Measurements from ENCODE around the gene POC1A.
"Not testable (repeated sequence)": the region's sequence is repeated elsewhere in the genome, so short reads cannot be mapped to it uniquely, and the experiment has no call there.

POC1A gene

GRCh38 chr3:52184690-52185089 lies 30.5 kb upstream of the POC1A start:
- no peak overlapping the region for H3K9ac ChIP-seq
- H3K4me1 ChIP-seq, result peaks cover 48% of the 10 kb centered on the region
- no peak overlapping the region for H3K4me3 ChIP-seq
- no peaks in the 10 kb centered on the region for H3K36me3 ChIP-seq
- H3K27ac ChIP-seq, result peak overlapping the region; percentile 74
- no peaks in the 10 kb centered on the region for H3K9me3 ChIP-seq
- no peaks in the 10 kb centered on the region for H4K20me1 ChIP-seq
- no peaks in the 10 kb centered on the region for H3K27me3 ChIP-seq
- H3K4me2 ChIP-seq, result peak overlapping the region; percentile 80
- no peak for TF ChIP-seq Cebpa-rat (IDR thresholded peaks at IDR 0.05)

GRCh38 chr3:52183786-52184445 lies 29.7 kb upstream of the POC1A start:
- peak overlapping the region; percentile 4; the same call in 1 of the 2 replicates for H3K9ac ChIP-seq
- no peak for TF ChIP-seq Cebpa-rat (IDR thresholded peaks at IDR 0.05)
- H3K9me3 ChIP-seq, result no peaks in the 10 kb centered on the region
- peak overlapping the region; percentile 80 for H3K4me2 ChIP-seq
- H3K27ac ChIP-seq, result peak overlapping the region; percentile 74
- H3K4me1 ChIP-seq, result peaks cover 44% of the 10 kb centered on the region
- no peaks in the 10 kb centered on the region for H3K36me3 ChIP-seq
- H4K20me1 ChIP-seq, result no peaks in the 10 kb centered on the region
- H3K27me3 ChIP-seq, result no peaks in the 10 kb centered on the region
- no peak overlapping the region for H3K4me3 ChIP-seq

GRCh38 chr3:52182691-52183090 lies 28.5 kb upstream of the POC1A start:
- Histone ChIP-seq H3K4me3 (no peak overlapping the region), H3K9me3 (no peaks in the 10 kb centered on the region), H3K27me3 (no peaks in the 10 kb centered on the region), H4K20me1 (no peaks in the 10 kb centered on the region), H3K9ac (no peak overlapping the region), H3K4me2 (no peak overlapping the region), H3K36me3 (no peaks in the 10 kb centered on the region), H3K27ac (no peak overlapping the region), H3K4me1 (peaks cover 40% of the 10 kb centered on the region)
- TF ChIP-seq Cebpa-rat (IDR thresholded peaks at IDR 0.05), result no peak

- H3K4me1 ChIP-seq, result peaks cover 45% of the 10 kb centered on the region
- TF ChIP-seq Cebpa-rat (IDR thresholded peaks at IDR 0.05), result no peak
- no peak overlapping the region for H3K4me2 ChIP-seq
- H4K20me1 ChIP-seq, result no peaks in the 10 kb centered on the region
- no peaks in the 10 kb centered on the region for H3K27me3 ChIP-seq
- H3K4me3 ChIP-seq, result no peak overlapping the region
- H3K9ac ChIP-seq, result no peak overlapping the region
- H3K36me3 ChIP-seq, result no peaks in the 10 kb centered on the region
- no peaks in the 10 kb centered on the region for H3K9me3 ChIP-seq
- H3K27ac ChIP-seq, result no peak overlapping the region
These were observed 28.0 kb upstream of the POC1A start for GRCh38 chr3:52182196-52182595.

- Histone ChIP-seq H3K9ac (no peak overlapping the region), H3K9me3 (no peaks in the 10 kb centered on the region), H3K36me3 (no peaks in the 10 kb centered on the region), H3K4me1 (peaks cover 52% of the 10 kb centered on the region), H3K27ac (no peak overlapping the region), H3K4me3 (no peak overlapping the region), H3K4me2 (no peak overlapping the region), H4K20me1 (no peaks in the 10 kb centered on the region), H3K27me3 (no peaks in the 10 kb centered on the region)
- TF ChIP-seq Cebpa-rat (IDR thresholded peaks at IDR 0.05), result no peak
These were observed 27.3 kb upstream of the POC1A start for GRCh38 chr3:52181543-52181942.

DNA sequence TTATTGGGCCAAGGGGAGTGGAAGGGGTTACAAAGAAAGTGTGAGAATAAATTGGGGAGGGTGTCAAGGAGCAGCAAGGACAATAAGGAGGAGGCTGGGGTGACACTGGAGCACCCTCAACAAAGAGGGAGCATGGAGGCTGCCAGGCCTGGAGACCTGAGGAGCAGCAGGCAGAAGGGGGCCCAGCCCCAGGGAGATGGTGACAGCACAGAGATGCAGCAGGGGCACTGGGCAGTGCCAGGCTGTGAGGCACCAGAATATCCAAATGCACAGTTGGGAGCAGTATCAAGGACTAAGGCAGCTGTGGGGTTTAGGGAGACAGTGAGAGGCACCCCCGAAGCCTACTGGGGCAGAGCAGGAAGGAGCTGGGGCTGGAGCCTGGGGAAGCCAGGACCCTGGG lies 24.3 kb upstream of the POC1A start:
- Histone ChIP-seq H3K36me3 (no peaks in the 10 kb centered on the region), H3K27me3 (no peaks in the 10 kb centered on the region), H3K27ac (no peak overlapping the region), H3K9ac (no peak overlapping the region), H3K4me3 (no peak overlapping the region), H3K4me2 (no peak overlapping the region), H3K4me1 (peaks cover 33% of the 10 kb centered on the region), H3K9me3 (no peaks in the 10 kb centered on the region), H4K20me1 (no peaks in the 10 kb centered on the region)
- no peak for TF ChIP-seq Cebpa-rat (IDR thresholded peaks at IDR 0.05)

DNA sequence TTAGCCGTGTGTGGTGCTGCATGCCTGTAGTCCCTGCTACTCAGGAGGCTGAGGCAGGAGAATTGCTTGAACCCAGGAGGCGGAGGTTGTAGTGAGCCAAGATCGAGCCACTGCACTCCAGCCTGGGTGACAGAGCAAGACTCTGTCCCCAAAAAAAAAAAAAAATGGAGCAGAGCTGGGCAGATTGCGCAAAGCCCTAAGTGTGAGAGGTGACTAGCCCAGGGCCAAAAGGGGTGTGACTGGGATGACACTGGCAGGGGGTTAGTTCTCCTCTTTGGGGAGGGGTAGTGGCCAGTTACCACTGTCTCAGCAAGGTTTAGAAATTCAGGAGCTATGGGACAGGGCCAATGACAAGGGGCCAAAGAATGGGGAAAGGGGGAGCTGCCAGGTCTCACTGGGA lies 23.9 kb upstream of the POC1A start:
- peaks cover 32% of the 10 kb centered on the region for H3K4me1 ChIP-seq
- H3K27me3 ChIP-seq, H3K9me3 ChIP-seq, H3K9ac ChIP-seq, H4K20me1 ChIP-seq, H3K36me3 ChIP-seq, H3K27ac ChIP-seq, H3K4me2 ChIP-seq, H3K4me3 ChIP-seq: not testable (repeated sequence)

GRCh38 chr3:52177701-52178042 lies 23.4 kb upstream of the POC1A start:
- Histone ChIP-seq H3K27ac (no peak overlapping the region; the same call in 1 of the 2 replicates), H3K4me2 (no peak overlapping the region), H4K20me1 (no peaks in the 10 kb centered on the region), H3K27me3 (no peaks in the 10 kb centered on the region), H3K4me3 (no peak overlapping the region), H3K4me1 (peaks cover 28% of the 10 kb centered on the region), H3K36me3 (no peaks in the 10 kb centered on the region), H3K9ac (no peak overlapping the region), H3K9me3 (no peaks in the 10 kb centered on the region)
- no peak for TF ChIP-seq Cebpa-rat (IDR thresholded peaks at IDR 0.05)

GRCh38 chr3:52176951-52177700 lies 22.9 kb upstream of the POC1A start:
- Histone ChIP-seq H3K9ac (peak overlapping the region; percentile 24; the same call in 1 of the 2 replicates), H3K4me1 (peaks cover 24% of the 10 kb centered on the region), H4K20me1 (no peaks in the 10 kb centered on the region), H3K9me3 (no peaks in the 10 kb centered on the region), H3K4me2 (peak overlapping the region; percentile 72), H3K4me3 (no peak overlapping the region), H3K27ac (peak overlapping the region; percentile 44; the same call in 1 of the 2 replicates), H3K36me3 (no peaks in the 10 kb centered on the region), H3K27me3 (no peaks in the 10 kb centered on the region)
- no peak for TF ChIP-seq Cebpa-rat (IDR thresholded peaks at IDR 0.05)

GRCh38 chr3:52176180-52176752 lies 22.0 kb upstream of the POC1A start:
- H3K4me1 ChIP-seq, result peaks cover 21% of the 10 kb centered on the region

More at GRCh38 chr3:52176180-52176752, 22.0 kb upstream of the POC1A start:
- no peaks in the 10 kb centered on the region for H3K36me3 ChIP-seq
- no peak overlapping the region for H3K27ac ChIP-seq
- H3K4me3 ChIP-seq, result no peak overlapping the region
- peak overlapping the region; percentile 24; the same call in 1 of the 2 replicates for H3K9ac ChIP-seq
- no peaks in the 10 kb centered on the region for H3K9me3 ChIP-seq
- peak overlapping the region; percentile 72 for H3K4me2 ChIP-seq
- TF ChIP-seq Cebpa-rat (IDR thresholded peaks at IDR 0.05), result no peak
- no peaks in the 10 kb centered on the region for H4K20me1 ChIP-seq
- no peaks in the 10 kb centered on the region for H3K27me3 ChIP-seq

All from BLaER1 (cell line).